Measurements from ENCODE around the gene CPVL. TPM values are rescaled to one million over a fixed set of nuclear protein-coding genes. Genes with fewer than 3 reads are reported as not detected.
A peak's percentile ranks its signal among the peaks of the same experiment; 100 is the strongest.

The CPVL gene
- total RNA-seq (2014; rRNA removed; shearing (Covaris generic)): 32.9 and 46.1 TPM in 2 replicates

GRCh38 chr7:29146057-29146706 lies at the start of gene CPVL:
CPVL (minus strand) TSS chr7:29146537; CDS start chr7:29121061, 25,476 bp downstream.
- Histone ChIP-seq H3K36me3 (replicated peaks; ENCODE audit: control insufficient read depth, insufficient read depth, low read length) (no peaks in the 10 kb centered on the region), H3K27me3 (ENCODE audit: control insufficient read depth, insufficient read depth, low read length) (peaks cover 13% of the 10 kb centered on the region), H3K4me3 (ENCODE audit: insufficient read depth, low read depth, low read length) (peak within 1 kb of the TSS; percentile 79)
- peak; percentile 65 for DNase-seq

DNA sequence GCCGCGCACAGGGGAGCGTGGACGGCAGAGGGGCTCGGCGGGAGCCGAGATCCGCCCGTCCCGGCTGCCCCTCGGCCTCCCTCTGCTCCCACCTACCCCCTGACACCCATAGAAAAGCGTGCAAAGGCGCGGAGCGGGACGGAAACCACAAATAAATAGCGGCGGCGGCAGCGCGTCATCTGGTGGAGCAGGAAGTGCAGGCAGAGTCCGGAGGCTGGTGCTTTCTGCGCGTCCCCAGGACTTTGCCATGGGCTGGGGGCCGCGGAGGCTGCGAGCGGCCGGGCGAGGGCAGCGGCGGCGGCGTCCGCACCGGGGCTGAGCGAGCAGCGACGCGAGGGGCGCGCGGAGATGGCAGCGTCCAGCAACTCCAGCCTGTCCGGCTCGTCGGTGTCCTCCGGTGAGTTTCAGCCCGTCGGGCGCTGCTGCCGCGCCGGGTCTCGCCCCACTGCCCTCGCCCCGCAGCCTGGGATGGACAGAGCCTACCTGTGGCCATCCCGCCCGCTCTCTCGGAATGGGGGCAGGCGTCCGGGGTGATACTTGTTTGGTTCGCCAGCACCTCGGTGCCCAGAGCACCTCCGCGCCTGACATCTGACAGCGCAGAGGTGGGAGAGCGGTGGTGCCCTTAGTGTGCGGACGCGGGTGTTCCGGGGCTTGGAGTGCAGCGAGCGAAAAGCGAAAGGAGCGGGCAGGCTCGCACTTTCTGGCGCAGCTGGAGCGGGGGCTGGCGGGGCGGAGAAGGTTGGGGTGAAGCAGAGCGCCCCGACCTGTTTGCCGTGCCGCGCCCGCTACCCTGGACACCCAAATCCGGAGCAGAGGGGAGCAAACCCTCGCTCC lies 48.5 kb upstream of the CPVL start, which contains the start of gene CHN2:
Gene CHN2 (plus strand): TSS at position 182 of the 834 bp plus-strand sequence.
- Histone ChIP-seq H3K36me3 (replicated peaks; ENCODE audit: control insufficient read depth, insufficient read depth, low read length) (no peaks in the 10 kb centered on the region), H3K4me3 (ENCODE audit: insufficient read depth, low read depth, low read length) (peak within 1 kb of the TSS; percentile 63), H3K27me3 (ENCODE audit: control insufficient read depth, insufficient read depth, low read length) (peaks cover 68% of the 10 kb centered on the region)
- DNase-seq: peak; percentile 85

- peaks cover 68% of the 10 kb centered on the region for H3K27me3 ChIP-seq (ENCODE audit: control insufficient read depth, insufficient read depth, low read length)
- peak; percentile 80 for DNase-seq
- H3K4me3 ChIP-seq (ENCODE audit: insufficient read depth, low read depth, low read length): peak overlapping the region; percentile 63
- H3K36me3 ChIP-seq (replicated peaks; ENCODE audit: control insufficient read depth, insufficient read depth, low read length): no peaks in the 10 kb centered on the region
Measured at GRCh38 chr7:29194206-29194593, 47.9 kb upstream of the CPVL start.

GRCh38 chr7:29193316-29194205 lies 47.2 kb upstream of the CPVL start:
- DNase-seq: no peak
- Histone ChIP-seq H3K36me3 (replicated peaks; ENCODE audit: control insufficient read depth, insufficient read depth, low read length) (no peaks in the 10 kb centered on the region), H3K27me3 (ENCODE audit: control insufficient read depth, insufficient read depth, low read length) (peaks cover 68% of the 10 kb centered on the region), H3K4me3 (ENCODE audit: insufficient read depth, low read depth, low read length) (peak overlapping the region; percentile 63)

- DNase-seq: no peak
- Histone ChIP-seq H3K27me3 (ENCODE audit: control insufficient read depth, insufficient read depth, low read length) (peaks cover 65% of the 10 kb centered on the region), H3K36me3 (replicated peaks; ENCODE audit: control insufficient read depth, insufficient read depth, low read length) (no peaks in the 10 kb centered on the region), H3K4me3 (ENCODE audit: insufficient read depth, low read depth, low read length) (no peak overlapping the region)
Measured at GRCh38 chr7:29192811-29193210, 46.5 kb upstream of the CPVL start.

DNA sequence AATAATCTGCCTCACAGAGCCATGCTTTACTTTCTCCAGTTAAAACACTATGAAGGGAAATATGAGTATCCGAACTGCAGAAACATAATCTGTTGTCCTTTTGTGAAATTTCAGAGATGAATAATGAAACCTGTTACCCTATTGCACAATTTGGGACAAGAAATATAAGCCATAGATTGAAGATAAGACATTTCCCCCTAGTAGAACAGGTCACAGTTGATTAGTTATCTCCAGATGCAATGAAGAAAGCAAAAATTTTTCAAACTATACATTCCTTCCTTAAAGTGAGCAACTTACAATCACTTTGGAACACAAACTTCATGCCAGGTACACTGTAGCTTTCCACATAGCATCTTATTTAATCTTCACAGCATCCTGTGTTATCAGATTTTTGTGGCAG lies 46.0 kb upstream of the CPVL start:
- Histone ChIP-seq H3K36me3 (replicated peaks; ENCODE audit: control insufficient read depth, insufficient read depth, low read length) (no peaks in the 10 kb centered on the region), H3K27me3 (ENCODE audit: control insufficient read depth, insufficient read depth, low read length) (peaks cover 61% of the 10 kb centered on the region), H3K4me3 (ENCODE audit: insufficient read depth, low read depth, low read length) (no peak overlapping the region)
- no peak for DNase-seq

DNA sequence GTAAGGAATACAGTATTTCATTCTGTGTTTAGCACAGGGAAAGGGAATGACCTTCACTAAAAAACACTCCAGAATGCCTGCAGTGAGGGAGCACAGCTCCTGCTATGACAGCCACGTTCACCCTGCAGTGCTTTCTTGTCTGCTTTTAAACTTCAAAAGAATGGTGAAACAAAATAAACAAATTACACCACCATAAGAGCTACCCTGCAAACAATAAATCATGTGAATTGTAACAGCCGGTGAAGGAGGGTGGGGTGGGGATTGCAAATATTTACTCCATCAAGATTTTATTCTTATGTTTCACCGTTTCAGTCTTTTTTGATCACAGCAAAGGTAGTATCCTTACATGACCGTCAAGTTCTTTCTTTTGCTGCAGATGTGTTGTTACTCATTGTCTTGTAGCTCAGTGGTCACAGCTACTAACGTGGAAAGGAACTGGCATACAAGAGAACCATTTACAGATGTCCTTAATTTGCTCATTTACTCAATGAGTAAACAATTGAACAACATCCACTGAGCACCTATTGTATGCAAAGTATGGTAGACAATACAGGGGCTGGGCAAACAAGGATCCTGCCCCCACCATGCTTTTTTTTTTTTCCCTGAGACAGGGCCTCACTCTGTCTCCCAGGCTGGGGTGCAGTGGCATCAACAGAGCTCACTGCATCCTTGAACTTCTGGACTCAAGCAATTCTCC lies 44.2 kb upstream of the CPVL start:
- Histone ChIP-seq H3K36me3 (replicated peaks; ENCODE audit: control insufficient read depth, insufficient read depth, low read length) (no peaks in the 10 kb centered on the region), H3K27me3 (ENCODE audit: control insufficient read depth, insufficient read depth, low read length) (peaks cover 43% of the 10 kb centered on the region), H3K4me3 (ENCODE audit: insufficient read depth, low read depth, low read length) (no peak overlapping the region)
- no peak for DNase-seq

- H3K4me3 ChIP-seq (ENCODE audit: insufficient read depth, low read depth, low read length): no peak overlapping the region
- peaks cover 36% of the 10 kb centered on the region for H3K27me3 ChIP-seq (ENCODE audit: control insufficient read depth, insufficient read depth, low read length)
- no peaks in the 10 kb centered on the region for H3K36me3 ChIP-seq (replicated peaks; ENCODE audit: control insufficient read depth, insufficient read depth, low read length)
- DNase-seq: peak; percentile 84
Measured at GRCh38 chr7:29189743-29190201, 43.4 kb upstream of the CPVL start.

GRCh38 chr7:29185613-29186012 lies 39.3 kb upstream of the CPVL start:
- Histone ChIP-seq H3K36me3 (replicated peaks; ENCODE audit: control insufficient read depth, insufficient read depth, low read length) (no peaks in the 10 kb centered on the region), H3K4me3 (ENCODE audit: insufficient read depth, low read depth, low read length) (no peak overlapping the region), H3K27me3 (ENCODE audit: control insufficient read depth, insufficient read depth, low read length) (no peaks in the 10 kb centered on the region)
- no peak for DNase-seq

DNA sequence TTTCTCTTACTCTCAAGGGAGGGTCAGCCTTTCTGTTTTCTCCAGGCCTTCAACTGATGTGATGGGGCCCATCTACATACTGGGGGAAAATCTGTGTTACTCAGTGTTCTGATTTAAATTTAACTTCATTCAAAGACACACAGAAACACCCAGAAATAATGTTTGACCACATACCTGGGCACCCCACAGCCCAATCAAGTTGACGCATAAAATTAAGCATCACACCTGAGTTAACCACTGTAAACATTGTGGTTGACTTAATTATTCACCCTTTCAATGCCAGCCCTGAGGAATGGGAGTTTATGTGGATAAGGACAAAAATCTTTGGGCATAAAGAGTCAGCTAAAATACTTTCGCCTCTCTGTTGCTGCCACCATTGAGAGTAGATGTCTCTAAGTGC lies 38.3 kb upstream of the CPVL start:
- no peak for DNase-seq
- no peaks in the 10 kb centered on the region for H3K27me3 ChIP-seq (ENCODE audit: control insufficient read depth, insufficient read depth, low read length)
- H3K36me3 ChIP-seq (replicated peaks; ENCODE audit: control insufficient read depth, insufficient read depth, low read length): no peaks in the 10 kb centered on the region
- H3K4me3 ChIP-seq (ENCODE audit: insufficient read depth, low read depth, low read length): no peak overlapping the region

- Histone ChIP-seq H3K36me3 (replicated peaks; ENCODE audit: control insufficient read depth, insufficient read depth, low read length) (no peaks in the 10 kb centered on the region), H3K4me3 (ENCODE audit: insufficient read depth, low read depth, low read length) (no peak overlapping the region), H3K27me3 (ENCODE audit: control insufficient read depth, insufficient read depth, low read length) (no peaks in the 10 kb centered on the region)
- no peak for DNase-seq
Measured at GRCh38 chr7:29179115-29179514, 32.8 kb upstream of the CPVL start.

DNA sequence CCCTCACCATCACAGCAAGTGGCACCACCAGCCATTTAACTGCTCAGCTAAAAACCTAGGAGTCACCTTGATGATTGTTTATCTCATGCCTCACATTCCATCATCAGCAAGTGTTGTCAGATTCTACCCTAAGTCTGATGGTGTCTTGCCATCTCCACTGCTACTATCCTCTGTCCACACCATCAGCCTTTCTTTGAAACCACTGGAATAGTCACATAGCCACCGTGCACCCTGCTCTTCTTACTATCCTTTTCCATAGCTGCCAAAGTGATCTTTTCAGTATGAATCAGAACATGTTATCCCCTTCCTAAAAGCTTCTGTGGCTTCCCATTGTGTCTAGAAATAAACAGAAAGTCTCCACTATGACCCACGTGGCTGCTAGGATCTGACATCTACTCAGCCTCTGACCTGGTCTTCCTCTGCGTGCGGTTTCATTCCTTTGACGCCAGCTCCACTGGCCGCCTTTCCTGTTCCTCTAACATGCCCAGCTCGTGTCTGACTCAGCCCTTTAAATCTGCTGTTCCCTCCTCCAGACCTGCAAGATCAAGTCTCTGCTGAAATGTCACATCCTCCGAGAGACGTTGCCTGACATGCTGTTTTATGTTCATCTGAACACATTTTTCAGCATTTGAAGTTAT lies 31.7 kb upstream of the CPVL start:
- DNase-seq: no peak
- no peaks in the 10 kb centered on the region for H3K27me3 ChIP-seq (ENCODE audit: control insufficient read depth, insufficient read depth, low read length)
- H3K4me3 ChIP-seq (ENCODE audit: insufficient read depth, low read depth, low read length): no peak overlapping the region
- no peaks in the 10 kb centered on the region for H3K36me3 ChIP-seq (replicated peaks; ENCODE audit: control insufficient read depth, insufficient read depth, low read length)

- no peak for DNase-seq
- Histone ChIP-seq H3K4me3 (ENCODE audit: insufficient read depth, low read depth, low read length) (no peak overlapping the region), H3K27me3 (ENCODE audit: control insufficient read depth, insufficient read depth, low read length) (no peaks in the 10 kb centered on the region), H3K36me3 (replicated peaks; ENCODE audit: control insufficient read depth, insufficient read depth, low read length) (no peaks in the 10 kb centered on the region)
Measured at GRCh38 chr7:29173458-29173857, 27.1 kb upstream of the CPVL start.
